HK-2 (cell line): ENCODE measurements around the gene PRDM2.

Experiments used
- DNase-seq: peaks from one replicate; pipeline ENCODE4 v3.0.0-alpha.2; 2018; ENCODE audit not compliant: unreplicated experiment

Gene PRDM2

DNA sequence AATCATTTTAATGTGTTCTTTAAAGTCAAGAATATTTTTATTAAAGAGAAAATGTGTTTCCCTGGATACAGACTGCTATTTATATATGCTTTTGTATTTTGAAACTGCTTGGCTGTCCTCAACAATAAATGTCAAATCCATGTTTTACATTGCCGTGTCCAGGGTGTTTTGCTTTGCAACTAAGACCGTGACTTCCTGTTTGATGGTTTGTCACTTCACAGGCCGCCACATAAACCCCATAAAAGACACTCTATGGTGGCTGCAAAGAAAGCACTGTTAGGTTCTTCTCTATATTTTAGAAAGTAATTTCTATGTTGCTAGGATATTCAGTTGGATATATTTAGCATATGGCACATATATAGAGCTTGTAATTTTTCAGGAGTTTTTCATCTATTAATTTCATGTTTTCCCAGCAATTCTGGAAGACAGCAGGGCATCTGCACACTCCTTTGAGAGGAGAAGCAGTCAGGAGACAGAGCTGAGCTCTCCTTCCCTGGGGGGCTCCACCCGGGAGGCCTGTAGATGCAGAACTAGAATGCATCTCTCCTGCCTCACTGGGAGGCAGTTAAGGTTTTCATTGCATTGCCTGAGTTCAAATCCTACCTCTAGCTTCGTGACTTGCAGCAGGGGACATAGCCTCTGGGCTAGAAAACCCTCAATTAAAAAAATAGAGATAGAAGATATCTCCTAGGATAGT, 33.1 kb downstream of the PRDM2 start:
- no peak for DNase-seq

GRCh38 chr1:13733711-13734110, 33.7 kb downstream of the PRDM2 start:
- no peak for DNase-seq

GRCh38 chr1:13735168-13735930, 35.4 kb downstream of the PRDM2 start:
- no peak for DNase-seq

DNA sequence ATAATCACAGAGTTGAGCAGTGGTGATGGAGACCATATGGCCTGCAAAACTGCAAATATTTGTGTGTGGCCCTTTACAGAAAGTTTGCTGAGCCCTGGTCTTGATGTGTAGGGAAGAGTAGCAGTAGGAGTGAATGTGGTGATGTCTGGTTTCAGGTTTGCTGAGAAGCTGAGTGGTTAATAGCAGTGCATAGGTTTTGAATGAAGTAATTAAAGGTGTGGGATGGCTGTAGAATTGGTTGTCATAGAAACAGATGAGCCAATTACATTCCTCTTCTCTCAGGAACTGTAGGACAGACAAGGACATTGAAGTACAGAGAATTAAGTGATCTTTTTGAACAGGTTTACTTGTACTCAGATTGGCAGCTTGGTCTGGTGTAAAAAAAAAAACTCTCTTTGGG, 37.4 kb downstream of the PRDM2 start:
- DNase-seq = no peak

GRCh38 chr1:13746342-13746741, 46.4 kb downstream of the PRDM2 start:
- DNase-seq = no peak

- DNase-seq = peak; percentile 96
Measured at GRCh38 chr1:13748610-13749505, 48.9 kb downstream of the PRDM2 start.

DNA sequence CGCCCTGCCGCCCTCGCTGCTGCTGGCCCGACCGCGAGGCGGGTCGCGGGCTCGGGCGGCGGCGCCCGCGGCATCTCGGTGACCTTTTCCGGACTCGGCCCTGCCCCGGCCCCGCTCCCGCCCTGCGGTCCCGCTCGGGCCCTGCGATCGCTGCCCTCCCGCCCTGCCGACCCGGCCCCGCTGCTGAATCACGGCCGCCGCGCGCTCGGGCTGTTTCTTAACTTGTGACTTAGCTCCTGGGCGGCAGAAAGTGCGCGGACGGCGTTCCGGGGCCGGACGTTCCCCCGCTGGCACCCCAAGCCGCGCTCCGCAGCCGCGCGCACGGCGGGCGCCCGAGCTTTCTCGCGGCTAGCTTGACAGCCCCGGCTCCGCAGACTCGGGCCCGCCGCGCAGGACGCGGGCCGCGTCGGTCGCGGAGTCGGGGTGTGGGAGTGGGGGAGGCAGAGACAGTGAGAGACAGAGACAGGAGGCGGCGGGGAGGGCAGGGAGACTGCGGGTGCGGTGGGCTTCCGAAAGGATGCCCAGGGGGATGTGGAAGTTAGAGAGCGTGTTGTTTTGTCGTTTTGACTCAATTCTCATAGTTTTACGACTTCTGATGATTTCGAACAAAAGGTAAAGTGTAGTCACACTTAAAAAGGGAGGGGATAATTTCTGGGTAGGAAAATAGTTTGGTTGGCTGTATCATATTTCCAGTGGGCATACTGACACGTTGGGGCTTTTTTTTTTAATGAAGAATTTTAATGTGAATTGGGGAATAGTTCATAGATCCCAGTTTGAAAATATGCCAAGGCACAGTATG, 49.8 kb downstream of the PRDM2 start:
- peak; percentile 71 for DNase-seq

- DNase-seq = no peak
Measured at GRCh38 chr1:13751458-13751871, 51.5 kb downstream of the PRDM2 start.

- DNase-seq = no peak
Measured at GRCh38 chr1:13751985-13752384, 52.0 kb downstream of the PRDM2 start.

- no peak for DNase-seq
Measured at GRCh38 chr1:13752852-13753251, 52.9 kb downstream of the PRDM2 start.

- no peak for DNase-seq
Measured at GRCh38 chr1:13753636-13754402, 53.8 kb downstream of the PRDM2 start.

DNA sequence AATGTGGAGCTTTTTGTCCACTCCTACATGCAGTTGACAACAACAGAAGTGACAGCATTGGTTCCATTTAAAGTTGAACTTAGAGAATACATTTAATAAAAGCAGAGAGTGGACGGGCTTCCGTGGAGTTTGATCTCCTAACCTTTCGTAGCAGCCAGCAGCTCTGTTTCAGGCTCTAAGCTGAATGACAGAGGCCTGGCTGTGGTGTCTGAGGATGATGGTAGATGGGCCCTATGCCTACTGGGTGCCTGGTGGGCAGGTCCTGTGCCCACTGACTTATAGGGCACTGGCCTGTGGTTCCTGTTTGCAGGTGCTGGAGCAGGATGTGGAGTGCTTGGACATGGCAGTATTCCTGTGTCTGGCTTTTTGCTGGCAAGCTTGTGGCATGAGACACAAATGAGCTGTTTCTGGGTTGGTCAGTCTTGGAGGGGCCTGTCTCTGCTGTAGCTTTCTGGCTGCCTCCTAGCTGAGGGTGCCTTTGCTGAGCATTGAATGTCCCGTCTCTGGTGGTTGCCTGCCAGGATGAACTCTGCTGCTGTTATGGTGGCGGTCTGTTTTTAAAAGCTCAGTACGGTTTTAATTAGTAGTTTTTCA, 54.6 kb downstream of the PRDM2 start:
- no peak for DNase-seq

GRCh38 chr1:13756557-13757315, 56.7 kb downstream of the PRDM2 start:
- no peak for DNase-seq

- DNase-seq = no peak
Measured at GRCh38 chr1:13757693-13758092, 57.7 kb downstream of the PRDM2 start.

DNA sequence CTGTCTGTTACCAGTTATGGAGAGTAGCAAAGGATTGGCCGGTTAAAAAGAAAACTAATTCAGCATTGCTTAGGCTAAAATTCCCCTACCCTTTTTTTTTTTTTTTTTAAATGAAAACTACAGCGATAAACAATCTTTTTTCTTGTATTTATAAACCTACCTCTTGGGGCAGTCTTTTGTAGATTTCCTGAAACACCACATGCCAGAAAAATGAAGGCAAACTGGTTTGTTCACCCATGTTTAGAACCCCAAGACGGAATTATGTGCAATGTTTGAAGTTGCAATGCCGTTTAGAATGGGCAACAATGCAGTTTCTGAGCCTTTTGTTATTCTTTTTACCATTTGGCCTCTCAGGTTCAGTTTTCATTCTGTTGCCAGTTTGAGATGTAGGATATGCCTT, 59.1 kb downstream of the PRDM2 start:
- no peak for DNase-seq

- DNase-seq = no peak
Measured at GRCh38 chr1:13760340-13760739, 60.4 kb downstream of the PRDM2 start.

- no peak for DNase-seq
Measured at GRCh38 chr1:13760921-13761320, 60.9 kb downstream of the PRDM2 start.

DNA sequence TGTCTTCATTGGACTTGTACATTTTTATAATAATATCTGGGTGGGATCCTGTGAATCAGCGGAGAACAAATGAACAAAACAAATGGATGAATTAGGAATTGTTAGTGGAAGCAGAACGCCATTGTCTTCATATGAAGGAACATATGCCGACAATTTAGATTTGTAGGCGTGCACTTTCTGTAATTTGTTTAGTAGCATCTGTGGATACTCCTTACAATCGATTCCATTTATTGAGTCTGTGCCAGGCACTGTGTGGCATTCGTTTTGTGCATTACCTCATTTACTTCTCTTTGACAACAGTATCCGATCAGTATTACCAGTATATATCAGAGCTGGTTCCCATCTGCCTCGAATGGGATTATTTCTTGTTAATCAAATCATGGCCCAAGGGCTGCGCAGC, 61.9 kb downstream of the PRDM2 start:
- no peak for DNase-seq

GRCh38 chr1:13762642-13763041, 62.7 kb downstream of the PRDM2 start:
- no peak for DNase-seq

DNA sequence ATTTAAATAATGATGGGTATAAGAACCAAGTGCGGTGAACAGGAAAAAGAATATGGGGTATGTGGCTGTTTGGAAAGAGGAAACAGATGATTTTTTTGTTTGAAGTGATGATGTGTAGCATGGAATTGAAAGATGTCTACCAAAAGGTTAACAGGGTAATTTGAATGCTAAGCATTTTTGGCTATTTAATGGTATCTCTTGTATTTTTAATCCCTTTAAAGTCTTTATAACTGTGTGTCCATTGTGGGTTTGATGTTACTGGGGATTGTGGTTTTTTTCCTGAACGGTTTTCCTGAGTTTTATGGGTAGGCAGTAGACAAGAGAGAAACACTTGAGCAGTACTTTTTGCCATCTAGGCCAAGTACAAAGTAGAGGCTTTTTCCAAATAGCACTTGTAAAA, 63.2 kb downstream of the PRDM2 start:
- DNase-seq = no peak
